ENCODE data around the gene KLC4. TPM values are rescaled to one million over a fixed set of nuclear protein-coding genes. Genes with fewer than 3 reads are reported as not detected.
A peak's percentile ranks its signal among the peaks of the same experiment; 100 is the strongest.

KLC4 gene
- total and polyA plus RNA-seq, 9 of the 15 experiments (the other 6 are each of a cell fraction or from before 2014, with no cell fraction given): 1.7 to 16.2 (median 7.7) TPM

DNA sequence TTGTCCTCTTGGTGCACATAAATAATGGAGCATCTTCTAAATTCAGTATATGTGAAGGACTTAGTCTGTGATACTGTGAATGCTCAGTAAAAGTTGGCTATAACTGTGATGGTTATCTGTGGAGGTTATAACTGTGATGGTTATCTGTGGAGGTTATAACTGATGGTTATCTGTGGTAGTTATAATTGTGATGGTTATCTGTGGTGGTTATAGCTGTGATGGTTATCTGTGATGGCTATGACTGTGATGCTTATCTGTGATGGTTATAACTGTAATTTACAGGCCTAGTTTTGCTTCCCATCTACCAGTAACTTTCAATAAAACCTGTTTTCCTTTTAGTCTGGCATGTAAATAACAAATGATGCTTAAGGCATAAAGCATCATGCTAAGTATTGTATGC is 33.2 kb downstream of the KLC4 start:
- CTCF ChIA-PET (ENCODE audit: low intra/inter-chr PET ratio): no interaction called here
- no peak for ATAC-seq
- no peak for FAIRE-seq
- Histone ChIP-seq H2AFZ (ENCODE audit: low read depth, low read length) (no peak overlapping the region), H3K4me3 (no peak overlapping the region), H3K79me2 (ENCODE audit: control insufficient read depth, insufficient read depth, low read length) (no peaks in the 10 kb centered on the region), H3K27me3 (ENCODE audit: control insufficient read depth in 2 of 2, insufficient read depth in 2 of 2, low read length in 2 of 2) (no peaks in the 10 kb centered on the region), H3K4me1 (replicated peaks in 1 of 2; ENCODE audit: control insufficient read depth in 2 of 2, insufficient read depth in 2 of 2, low read length in 2 of 2) (peaks cover 16 to 22% of the 10 kb centered on the region in 2 experiments), H3K9me3 (replicated peaks; ENCODE audit: control insufficient read depth, insufficient read depth, low read depth, low read length) (no peaks in the 10 kb centered on the region), H3K9me1 (ENCODE audit: control insufficient read depth, insufficient read depth, low read length) (no peaks in the 10 kb centered on the region), H3K4me2 (ENCODE audit: insufficient read depth, low read length) (no peak overlapping the region), H3K9ac (ENCODE audit: insufficient read depth in 1 of 2, low read depth in 2 of 2, low read length in 2 of 2) (no peak overlapping the region), H3K27ac (ENCODE audit: extremely low read depth, low read depth, low read length) (no peak overlapping the region), H4K20me1 (replicated peaks; ENCODE audit: control insufficient read depth, insufficient read depth, low read length) (no peaks in the 10 kb centered on the region), H3K36me3 (ENCODE audit: control insufficient read depth, insufficient read depth, low read length) (no peaks in the 10 kb centered on the region)
- in situ Hi-C loops (cut with MboI) (no loop called here), intact Hi-C loops (cut with micrococcal nuclease) (no loop called here)
- TF ChIP-seq ZBTB2 (IDR thresholded peaks at IDR 0.05): peak; percentile 65; the same call in 1 of the 2 replicates
- TF ChIP-seq DPF2 (IDR thresholded peaks at IDR 0.05): 0 out of 2 replicates have a peak, but pooled peaks have one; percentile 26
- TF ChIP-seq BCLAF1 (IDR thresholded peaks at IDR 0.05; ENCODE audit: borderline replicate concordance in 1 of 2, control insufficient read depth in 1 of 2, low read depth in 2 of 2, low read length in 1 of 2): no peak
- no peak for TF ChIP-seq ZNF384 (IDR thresholded peaks at IDR 0.05; ENCODE audit: low read depth, low read length)
- POLR2A ChIA-PET: interaction anchor here (0.6 to 1.2 kb wide), 2 partner anchors 10 to 51 kb away, joined by 3 to 5 read pairs; no protein-coding TSS in a partner anchor
- no TSS peak for BruUV-seq (replicated peaks)
- DNase-seq (ENCODE audit: extremely low read depth in 1 of 4, low spot score in 3 of 4): no peak
